Stomach (tissue), 9 donors: ENCODE data around the gene CASS4. TPM values are rescaled to one million over a fixed set of nuclear protein-coding genes. Genes with fewer than 3 reads are reported as not detected.
A peak's percentile ranks its signal among the peaks of the same experiment; 100 is the strongest.
"Not testable (repeated sequence)": the region's sequence is repeated elsewhere in the genome, so short reads cannot be mapped to it uniquely, and the experiment has no call there.

ENCODE experiments used
- DNase-seq, 2 donors: peaks; one replicate each; pipeline versions ENCODE4 v3.0.0 to v3.0.0-alpha.2; 2013 to 2019
- H3K27ac ChIP-seq, 5 donors: fragments of 200-600 bp in 4 of 5; sonication (generic) in 4 of 5; one replicate each; pipeline ENCODE4 v1.5.1; 2013 to 2019; ENCODE audit warnings: mild to moderate bottlenecking in 1 of 5, moderate library complexity in 1 of 5
- H3K27me3 ChIP-seq, 3 donors: fragments of 200-600 bp; sonication (generic); one replicate each; pipeline ENCODE4 v1.5.1; 2017 to 2019; ENCODE audit warnings: mixed run types in 1 of 3
- H3K36me3 ChIP-seq, 4 donors: fragments of 200-600 bp; sonication (generic); 1 replicate in 3 of 4; 2 replicates in 1 of 4; pipeline ENCODE4 v1.5.1; 2016 to 2019
- H3K4me1 ChIP-seq, 4 donors: fragments of 200-600 bp; sonication (generic); one replicate each; pipeline ENCODE4 v1.5.1; 2016 to 2019
- H3K4me3 ChIP-seq, 4 donors: fragments of 200-600 bp; sonication (generic) in 3 of 4; one replicate each; pipeline ENCODE4 v1.5.1; 2016 to 2019; ENCODE audit warnings: mild to moderate bottlenecking in 1 of 4
- H3K9me3 ChIP-seq, 4 donors: fragments of 200-600 bp; sonication (generic); one replicate each; pipeline ENCODE4 v1.5.1; 2016 to 2019
- EP300 ChIP-seq: sonication (generic); formaldehyde crosslinking; IDR thresholded peaks from one replicate; pipeline ENCODE4 v1.6.1; 2017; ENCODE audit warnings: antibody characterized with exemption
- POLR2A ChIP-seq, 4 donors: fragments of 450-650 bp; IDR thresholded peaks; one replicate each; pipeline ENCODE4 v1.6.1; 2016; ENCODE audit warnings: antibody characterized with exemption in 4 of 4, control low read depth in 2 of 4, mild to moderate bottlenecking in 1 of 4, moderate library complexity in 1 of 4
- POLR2AphosphoS5 ChIP-seq, 3 donors: sonication (generic); formaldehyde crosslinking; IDR thresholded peaks; one replicate each; pipeline ENCODE4 v1.6.1; 2016; ENCODE audit warnings: antibody characterized with exemption in 3 of 3
- WGBS, 5 donors: extraction: QIAGEN DNeasy Blood & Tissue Kit in 3 of 5; methylation state at CpG; one replicate each; pipeline versions ENCODE4 v1.1.5 to v1.1.7; 2013 to 2018; 5-methylcytosine and 5-hydroxymethylcytosine counted together
- intact Hi-C: fragments of 100-400 bp; cut with DNase I; formaldehyde crosslinking; loops from one replicate; pipeline ENCODE4 v1.15.1; 2023; ENCODE audit warnings: low total_unique reads
- polyA plus RNA-seq, 3 donors: library from polyadenylated mRNA; stranded (reverse); fragments of 200-250 nt; gene quantifications; one replicate each; pipeline ENCODE4 v1.2.3, GENCODE V29; 2013
- total RNA-seq, 5 donors: library from RNA; depleted of rRNA; stranded (reverse); fragments of >200 nt; gene quantifications; one replicate each; pipeline versions ENCODE4 v1.1.0 to v1.2.3, GENCODE V29; 2014 to 2016
- TF ChIP-seq, protein P1 (sequence below), 7 experiments: fragments of 450-650 bp in 4 of 7; fragments of 200-600 bp in 3 of 7; sonication (generic) in 3 of 7; IDR thresholded peaks; one replicate each; pipeline ENCODE4 v1.5.1; 2016 to 2019; ENCODE audit warnings: antibody characterized with exemption in 7 of 7, control low read depth in 2 of 7, mild to moderate bottlenecking in 1 of 7
- donor health status: healthy with polysubstance abuse.
- donor health status: Bipolar disorder and iron deficiency.
- donor health status: healthy.

CASS4 gene
- total and polyA plus RNA-seq, 8 donors: 0.23 to 8.2 (median 1.6) TPM; not detected in 1

DNA sequence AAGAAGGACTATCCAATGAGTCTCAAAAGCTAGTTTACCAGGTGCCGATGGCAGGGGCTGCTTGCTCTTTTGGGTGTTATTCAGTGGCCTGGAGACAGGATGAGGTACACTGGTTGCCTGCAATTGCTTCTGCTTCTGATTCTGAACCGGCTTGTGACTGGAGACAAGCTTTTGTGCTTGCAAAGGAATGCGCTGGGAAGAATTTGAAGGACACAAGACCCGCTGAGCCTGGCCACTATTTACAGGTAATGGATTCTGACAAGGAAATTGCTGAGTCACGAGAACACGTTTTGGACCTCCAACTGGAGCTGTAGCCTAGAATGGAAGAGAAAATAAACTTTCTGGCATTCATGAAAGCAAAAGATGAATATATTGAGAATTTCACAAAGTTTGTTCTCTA is 25.8 kb upstream of the CASS4 start:
- Histone ChIP-seq H3K27me3 (no peaks in the 10 kb centered on the region), H3K27ac (no peak overlapping the region), H3K36me3 (peaks cover 0 to 60% (median 8%) of the 10 kb centered on the region in 4 donors), H3K4me3 (no peak overlapping the region), H3K9me3 (no peaks in the 10 kb centered on the region), H3K4me1 (peaks cover 5 to 14% (median 8%) of the 10 kb centered on the region in 4 donors)
- WGBS, 5 donors: 94 to 97% (median 96%) methylated on average over 6 of the region's 6 CpGs
- intact Hi-C loops: no loop called here
- no peak for DNase-seq
- TF ChIP-seq POLR2A (IDR thresholded peaks at IDR 0.05) (no peak), POLR2AphosphoS5 (IDR thresholded peaks at IDR 0.05) (no peak), EP300 (no peak)
- TF ChIP-seq, protein P1, sequence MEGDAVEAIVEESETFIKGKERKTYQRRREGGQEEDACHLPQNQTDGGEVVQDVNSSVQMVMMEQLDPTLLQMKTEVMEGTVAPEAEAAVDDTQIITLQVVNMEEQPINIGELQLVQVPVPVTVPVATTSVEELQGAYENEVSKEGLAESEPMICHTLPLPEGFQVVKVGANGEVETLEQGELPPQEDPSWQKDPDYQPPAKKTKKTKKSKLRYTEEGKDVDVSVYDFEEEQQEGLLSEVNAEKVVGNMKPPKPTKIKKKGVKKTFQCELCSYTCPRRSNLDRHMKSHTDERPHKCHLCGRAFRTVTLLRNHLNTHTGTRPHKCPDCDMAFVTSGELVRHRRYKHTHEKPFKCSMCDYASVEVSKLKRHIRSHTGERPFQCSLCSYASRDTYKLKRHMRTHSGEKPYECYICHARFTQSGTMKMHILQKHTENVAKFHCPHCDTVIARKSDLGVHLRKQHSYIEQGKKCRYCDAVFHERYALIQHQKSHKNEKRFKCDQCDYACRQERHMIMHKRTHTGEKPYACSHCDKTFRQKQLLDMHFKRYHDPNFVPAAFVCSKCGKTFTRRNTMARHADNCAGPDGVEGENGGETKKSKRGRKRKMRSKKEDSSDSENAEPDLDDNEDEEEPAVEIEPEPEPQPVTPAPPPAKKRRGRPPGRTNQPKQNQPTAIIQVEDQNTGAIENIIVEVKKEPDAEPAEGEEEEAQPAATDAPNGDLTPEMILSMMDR (IDR thresholded peaks at IDR 0.05): no peak

- no peak for DNase-seq
- H3K27me3 ChIP-seq: no peaks in the 10 kb centered on the region
- H3K36me3 ChIP-seq: peaks cover 0 to 43% (median 8%) of the 10 kb centered on the region in 4 donors
- H3K4me1 ChIP-seq: peaks cover 18 to 28% (median 24%) of the 10 kb centered on the region in 4 donors
- intact Hi-C loops: no loop called here
- no peak overlapping the region for H3K4me3 ChIP-seq
- TF ChIP-seq POLR2AphosphoS5 (IDR thresholded peaks at IDR 0.05) (no peak), POLR2A (IDR thresholded peaks at IDR 0.05) (no peak), EP300 (no peak)
- TF ChIP-seq, protein P1 (IDR thresholded peaks at IDR 0.05): no peak
- no peaks in the 10 kb centered on the region for H3K9me3 ChIP-seq
- WGBS, 5 donors: 77 to 99% (median 90%) methylated on average over 4 of the region's 4 CpGs
- no peak overlapping the region for H3K27ac ChIP-seq
These were observed 23.2 kb upstream of the CASS4 start for GRCh38 chr20:56388882-56389281.

DNA sequence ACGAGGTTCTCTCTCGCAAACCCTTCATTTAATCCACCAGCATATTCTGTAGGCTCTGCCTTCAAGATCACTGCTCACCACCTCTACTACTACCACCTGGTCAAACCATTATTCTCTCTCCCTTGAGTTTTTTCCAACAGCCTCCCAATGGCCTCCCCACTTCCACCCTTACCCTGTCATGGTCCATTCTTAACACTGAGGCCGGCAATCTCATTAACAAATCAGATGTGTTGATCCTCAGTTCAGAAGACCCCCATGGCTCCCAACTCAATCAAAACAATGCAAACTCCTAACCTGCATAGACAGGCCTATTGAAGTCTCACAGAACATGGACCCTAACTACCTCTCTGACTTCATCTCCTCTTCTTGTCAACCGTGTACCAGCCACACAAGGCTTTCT is 22.3 kb upstream of the CASS4 start:
- TF ChIP-seq, protein P1 (IDR thresholded peaks at IDR 0.05): no peak
- no peak for TF ChIP-seq POLR2AphosphoS5 (IDR thresholded peaks at IDR 0.05)
- no peak for TF ChIP-seq POLR2A (IDR thresholded peaks at IDR 0.05)
- TF ChIP-seq EP300: no peak
- intact Hi-C loops: no loop called here
- H3K27ac ChIP-seq: no peak overlapping the region
- H3K27me3 ChIP-seq: no peaks in the 10 kb centered on the region
- no peaks in the 10 kb centered on the region for H3K9me3 ChIP-seq
- H3K4me3 ChIP-seq: no peak overlapping the region
- H3K4me1 ChIP-seq: peaks cover 27 to 38% (median 32%) of the 10 kb centered on the region in 4 donors
- DNase-seq: no peak
- 96 to 99% (median 97%) methylated on average over 4 of the region's 4 CpGs for WGBS, 5 donors
- peaks cover 0 to 36% (median 8%) of the 10 kb centered on the region in 4 donors for H3K36me3 ChIP-seq

- intact Hi-C loops: not testable (repeated sequence)
These were observed 21.7 kb upstream of the CASS4 start for GRCh38 chr20:56390396-56390795.

GRCh38 chr20:56391037-56391436 is 21.0 kb upstream of the CASS4 start:
- Histone ChIP-seq H3K4me1 (peaks cover 28 to 39% (median 34%) of the 10 kb centered on the region in 4 donors), H3K4me3 (peak overlapping the region; percentile 64 to 85 (median 78)), H3K27me3 (no peaks in the 10 kb centered on the region), H3K27ac (peak overlapping the region in 3 of 5 donors; percentile 91 to 92 (median 91)), H3K9me3 (no peaks in the 10 kb centered on the region), H3K36me3 (peaks cover 7 to 33% (median 11%) of the 10 kb centered on the region in 4 donors)
- intact Hi-C loops: no loop called here
- 19 to 27% (median 20%) methylated on average over 10 of the region's 10 CpGs for WGBS, 5 donors
- TF ChIP-seq POLR2AphosphoS5 (IDR thresholded peaks at IDR 0.05): no peak
- TF ChIP-seq, protein P1 (IDR thresholded peaks at IDR 0.05): no peak
- TF ChIP-seq POLR2A (IDR thresholded peaks at IDR 0.05): no peak
- TF ChIP-seq EP300: no peak
- no peak for DNase-seq

More at GRCh38 chr20:56390396-56390795, 21.7 kb upstream of the CASS4 start:
- not testable (repeated sequence) for H3K27me3 ChIP-seq, DNase-seq, H3K4me3 ChIP-seq, H3K9me3 ChIP-seq, H3K27ac ChIP-seq
- peaks cover 3 to 33% (median 8%) of the 10 kb centered on the region in 4 donors for H3K36me3 ChIP-seq
- H3K4me1 ChIP-seq: peaks cover 28 to 39% (median 34%) of the 10 kb centered on the region in 4 donors
- 93 to 97% (median 94%) methylated on average over 9 of the region's 9 CpGs for WGBS, 5 donors
